Renal cortex interstitium (tissue), 11 donors: Measurements from ENCODE around the gene RNF217. TPM values are rescaled to one million over a fixed set of nuclear protein-coding genes. Genes with fewer than 3 reads are reported as not detected.
A peak's percentile ranks its signal among the peaks of the same experiment; 100 is the strongest.
"Not testable (repeated sequence)": the region's sequence is repeated elsewhere in the genome, so short reads cannot be mapped to it uniquely, and the experiment has no call there.

ENCODE experiments used
- DNase-seq, 11 donors: peaks; one replicate each; pipeline ENCODE4 v3.0.0-alpha.2; 2013; ENCODE audit warnings: low read depth in 9 of 11, low spot score in 4 of 11; ENCODE audit errors: extremely low read depth in 1 of 11
- polyA plus RNA-seq, 3 donors: library from polyadenylated mRNA; unstranded; fragments of 120-200 nt; gene quantifications; one replicate each; pipeline ENCODE4 v1.2.1, GENCODE V29; 2013; ENCODE audit not compliant: insufficient read length in 3 of 3

Gene RNF217
- polyA plus RNA-seq, 3 donors, result 13.0 to 17.1 (median 14.1) TPM

DNA sequence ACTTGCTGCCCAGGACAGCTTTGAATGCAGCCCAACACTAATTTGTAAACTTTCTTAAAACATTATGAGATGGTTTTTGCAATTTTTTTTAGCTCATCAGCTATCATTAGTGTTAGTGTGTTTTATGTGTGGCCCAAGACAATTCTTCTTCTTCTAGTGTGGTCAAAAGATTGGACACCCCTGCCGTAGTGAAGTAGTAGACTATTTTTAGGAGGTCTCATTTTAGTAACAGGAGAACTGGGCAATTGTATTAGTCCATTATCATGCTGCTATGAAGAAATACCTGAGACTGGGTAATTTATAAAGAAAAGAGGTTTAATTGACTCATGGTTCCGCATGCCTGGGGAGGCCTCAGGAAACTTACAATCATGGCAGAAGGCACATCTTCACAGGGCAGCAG is 112.8 kb downstream of the RNF217 start:
- not testable (repeated sequence) for DNase-seq

DNA sequence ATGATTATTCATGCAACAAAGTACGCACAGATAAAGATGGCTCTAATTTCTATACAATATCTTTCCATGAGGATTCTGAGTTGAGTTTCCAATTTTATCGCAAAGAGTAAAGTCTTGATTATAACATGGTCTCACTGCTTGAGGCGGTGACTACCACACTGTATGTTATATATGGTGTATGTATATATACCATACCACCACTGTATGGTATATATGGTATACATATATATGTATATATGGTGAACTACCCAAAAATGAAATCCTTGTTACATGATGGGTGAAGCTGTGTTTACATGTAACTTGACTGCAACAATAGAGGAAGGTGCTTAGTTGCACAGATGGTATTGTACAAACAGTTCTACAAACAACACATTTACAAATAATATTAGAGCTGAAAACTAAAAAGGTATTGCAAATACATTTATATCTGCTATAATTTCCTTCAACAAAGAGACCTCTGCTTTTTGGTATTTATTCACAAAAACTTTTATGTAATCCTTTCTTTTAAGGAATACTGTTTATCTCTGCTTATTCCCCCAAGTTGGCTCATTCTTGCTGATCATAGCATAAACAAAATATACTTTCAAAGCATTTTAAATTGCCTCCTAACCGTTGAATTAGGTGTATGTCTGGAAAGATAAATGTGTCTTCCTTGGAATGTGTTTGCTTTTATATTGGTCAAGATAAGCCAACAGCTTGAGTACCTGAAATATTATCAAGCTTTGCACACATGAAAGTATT is 113.7 kb downstream of the RNF217 start:
- no peak for DNase-seq

DNA sequence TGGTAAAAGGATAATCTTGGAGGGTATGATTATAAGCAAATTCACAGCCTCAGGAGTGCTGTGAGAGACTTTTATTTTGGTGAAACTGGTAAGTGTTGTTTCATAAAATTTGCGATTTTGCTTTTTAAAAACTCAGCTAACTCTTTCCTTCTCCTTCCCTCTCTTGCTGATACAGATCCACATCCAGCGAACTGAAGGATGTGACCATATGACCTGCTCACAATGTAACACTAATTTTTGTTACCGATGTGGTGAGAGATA is 114.2 kb downstream of the RNF217 start:
- no peak for DNase-seq

DNA sequence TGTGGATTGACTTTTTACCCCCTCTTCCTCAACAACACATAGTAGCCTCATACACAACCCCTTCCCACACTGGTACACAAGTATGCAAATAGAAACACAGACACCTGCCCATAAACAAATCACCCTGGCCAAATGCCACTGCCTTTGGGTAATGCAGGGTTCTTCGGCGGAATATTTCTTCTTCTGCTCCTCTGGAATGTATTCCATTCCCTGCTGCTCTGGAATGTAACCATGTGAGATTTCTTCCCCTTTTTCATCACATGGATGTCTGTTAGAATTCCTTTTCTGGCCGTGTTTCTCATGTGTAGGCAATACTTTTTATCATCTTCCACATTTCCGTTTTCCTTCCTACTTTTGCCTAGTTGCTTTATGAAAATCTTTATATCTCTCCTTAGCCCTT is 115.2 kb downstream of the RNF217 start:
- DNase-seq, result no peak

DNA sequence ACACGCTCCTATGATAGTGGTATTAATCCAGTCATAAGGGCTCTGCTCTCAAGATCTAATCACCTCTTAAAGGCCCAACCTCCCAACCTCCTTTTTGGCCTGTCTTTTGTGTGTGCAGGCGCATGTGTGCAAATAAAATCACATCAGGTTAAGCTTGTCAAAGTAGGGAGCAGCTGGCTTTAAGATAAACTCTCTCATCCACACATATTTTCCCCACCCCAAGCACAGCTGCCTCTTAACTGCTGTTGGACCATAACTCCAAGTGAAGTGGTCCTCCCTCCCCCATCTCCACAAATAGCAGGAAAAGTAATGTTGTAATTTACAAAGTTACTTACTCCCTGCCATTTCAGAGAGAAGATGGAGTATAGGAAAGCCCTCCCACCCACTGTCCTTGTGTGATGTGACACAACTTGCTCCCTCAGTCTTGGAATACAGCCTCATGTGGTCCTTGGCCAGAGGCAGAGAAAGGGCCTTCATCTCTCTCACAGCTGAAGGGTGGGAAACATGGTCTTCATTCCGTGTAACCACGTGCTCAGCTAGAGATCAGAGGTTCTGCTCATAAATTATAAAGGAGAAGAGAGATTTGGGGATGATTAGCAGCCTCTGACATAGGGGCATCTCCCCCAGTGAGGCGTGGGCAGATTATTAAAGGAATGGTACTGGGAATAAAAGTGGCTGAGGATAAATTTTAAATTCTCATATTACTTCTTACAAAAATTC is 116.5 kb downstream of the RNF217 start:
- no peak for DNase-seq

DNA sequence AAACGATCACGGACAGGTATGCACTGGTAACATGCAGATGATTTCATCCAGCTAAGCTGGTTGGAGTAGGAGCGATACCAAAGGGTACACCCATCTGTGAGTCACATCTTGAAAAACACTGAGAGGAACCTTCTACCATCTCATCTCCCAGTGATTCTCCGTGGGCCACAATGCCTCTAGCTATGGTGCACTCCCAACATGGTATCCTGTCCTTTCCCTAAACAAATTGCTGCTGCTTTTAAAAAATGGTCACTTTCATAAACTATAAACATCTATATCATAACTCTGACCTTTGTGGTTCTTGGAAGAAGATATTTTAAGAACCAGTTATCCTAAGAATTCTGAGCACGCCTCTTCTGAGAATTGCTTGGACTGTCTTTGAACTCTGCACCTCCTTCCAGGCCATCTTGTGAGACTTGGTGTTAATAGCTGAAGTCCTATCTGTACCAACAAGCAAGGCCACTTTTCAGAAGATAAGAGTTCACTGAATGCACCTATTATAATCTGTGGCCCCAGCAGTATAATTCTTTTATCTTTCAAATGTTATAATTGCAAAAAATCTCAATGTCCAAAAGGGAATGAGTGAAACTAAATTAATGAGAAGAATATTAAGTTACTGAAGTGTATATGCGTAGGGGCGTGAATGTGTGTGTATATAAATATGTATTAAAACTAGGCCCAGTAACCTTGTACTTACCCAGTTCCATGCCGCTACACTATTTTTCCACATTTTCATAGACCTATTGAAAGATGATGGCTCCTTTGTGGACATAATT is 120.9 kb downstream of the RNF217 start:
- DNase-seq, result no peak

DNA sequence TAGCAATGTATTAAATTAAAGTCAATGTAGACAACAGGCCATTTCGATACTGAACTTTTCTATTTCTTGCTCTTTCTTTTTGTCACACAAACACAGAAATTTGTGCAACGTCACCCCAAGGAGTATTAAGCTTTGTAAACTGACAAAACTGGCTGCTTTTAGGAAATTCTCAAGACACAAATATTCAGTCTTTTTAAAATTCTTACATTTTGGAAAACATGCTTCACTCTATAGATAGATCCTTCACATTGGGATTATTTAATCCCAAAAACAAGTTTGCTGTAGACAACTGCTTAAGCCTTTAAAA is 121.4 kb downstream of the RNF217 start:
- DNase-seq, result no peak

- no peak for DNase-seq
Measured at GRCh38 chr6:125086716-125087115, 124.5 kb downstream of the RNF217 start.

GRCh38 chr6:125088963-125089362 is 126.7 kb downstream of the RNF217 start:
- DNase-seq, result no peak

- DNase-seq, result no peak
Measured at GRCh38 chr6:125094563-125094962, 132.3 kb downstream of the RNF217 start.

- DNase-seq, result no peak
Measured at GRCh38 chr6:125095580-125096301, 133.5 kb downstream of the RNF217 start.

- no peak for DNase-seq
Measured at GRCh38 chr6:125097186-125097585, 134.9 kb downstream of the RNF217 start.

DNA sequence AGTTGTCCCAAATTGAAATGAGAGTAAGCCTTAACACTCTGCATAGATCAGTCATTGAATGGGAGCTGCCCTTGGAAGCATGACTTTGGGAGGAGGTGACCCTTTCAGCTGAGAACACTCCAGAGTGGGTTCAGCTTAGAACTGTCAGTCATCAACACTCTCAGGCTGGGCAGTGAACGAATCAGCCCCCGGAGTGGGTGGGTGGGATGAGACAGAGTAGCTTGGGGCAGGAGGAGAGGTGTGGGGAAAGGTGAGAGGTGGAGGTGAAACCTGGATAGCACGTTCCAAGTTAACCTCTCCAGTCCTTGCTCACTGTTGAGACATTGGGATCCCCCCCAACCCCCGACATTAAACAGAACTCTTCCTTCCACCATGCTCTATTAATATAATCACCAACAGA is 136.0 kb downstream of the RNF217 start:
- no peak for DNase-seq

- DNase-seq, result peak in 10 of 11 donors; percentile 20 to 53 (median 38)
Measured at GRCh38 chr6:125099211-125100073, 137.2 kb downstream of the RNF217 start.

DNA sequence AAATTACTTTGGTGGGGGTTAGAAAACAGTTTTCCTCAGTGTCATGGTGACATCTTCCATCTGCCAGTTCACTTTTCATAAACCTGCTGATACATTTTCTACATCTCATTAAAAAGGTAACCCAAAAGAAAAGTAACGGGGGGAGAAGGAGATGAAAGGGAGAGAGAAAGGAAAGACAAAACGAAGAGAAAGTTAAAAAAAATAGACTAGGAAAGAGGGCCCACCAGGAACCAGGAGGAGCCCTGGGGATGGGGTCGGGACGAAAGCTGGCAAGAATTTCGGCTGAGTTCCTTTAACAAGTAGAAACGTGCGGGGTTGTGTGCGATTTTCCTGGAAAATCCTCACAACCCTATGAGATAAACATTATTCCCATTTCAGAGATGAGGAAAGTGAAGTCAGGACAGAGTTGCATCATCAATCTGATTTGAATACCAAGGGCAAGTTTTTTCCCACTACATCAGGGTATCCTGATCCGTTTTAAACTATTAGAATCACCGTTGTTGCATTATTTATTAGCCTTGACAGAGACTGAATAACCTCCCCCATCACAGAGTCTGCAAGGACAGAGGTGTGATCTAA is 137.9 kb downstream of the RNF217 start:
- DNase-seq, result no peak

DNA sequence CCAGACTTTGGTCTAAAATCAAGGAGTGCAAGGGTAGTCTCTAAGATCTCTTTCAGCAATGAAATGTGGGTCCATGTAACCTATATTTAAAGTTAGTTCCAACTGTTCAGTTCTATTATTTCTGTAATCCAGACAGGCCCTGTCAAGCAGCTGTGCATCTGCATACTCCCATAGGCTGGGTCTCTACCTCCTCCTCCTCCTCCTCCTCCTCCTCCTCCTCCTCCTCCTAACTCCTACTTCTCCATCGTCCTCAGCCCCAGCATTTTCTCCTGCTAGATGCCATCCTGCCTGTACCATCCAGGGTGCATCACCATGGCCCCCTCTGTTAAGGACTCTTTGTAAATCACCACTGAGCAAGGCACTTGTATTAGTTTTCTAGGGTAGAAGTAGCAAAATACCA is 138.9 kb downstream of the RNF217 start:
- no peak for DNase-seq

- DNase-seq, result no peak
Measured at GRCh38 chr6:125101631-125102030, 139.4 kb downstream of the RNF217 start.

- DNase-seq, result no peak
Measured at GRCh38 chr6:125102411-125102810, 140.2 kb downstream of the RNF217 start.

- no peak for DNase-seq
Measured at GRCh38 chr6:125102891-125103290, 140.7 kb downstream of the RNF217 start.
